Endothelial cell of umbilical vein (primary cell): ENCODE data around the gene SPCS3.

ENCODE experiments used
- CTCF ChIP-seq, 2 donors: IDR thresholded peaks; 1 replicate in 1 of 2; 2 replicates in 1 of 2; pipeline ENCODE4 v1.5.1; 2011; ENCODE audit warnings: low read length in 2 of 2, mild to moderate bottlenecking in 2 of 2, moderate library complexity in 2 of 2, control low read depth in 1 of 2, inconsistent platforms in 1 of 2, low read depth in 1 of 2; ENCODE audit not compliant: insufficient read depth in 1 of 2; ENCODE audit errors: extremely low read depth in 1 of 2
- EZH2 ChIP-seq: IDR thresholded peaks from 2 replicates; pipeline ENCODE4 v1.6.1; 2012; ENCODE audit warnings: borderline replicate concordance, low read depth, mild to moderate bottlenecking, moderate library complexity, low read length, inconsistent platforms; ENCODE audit not compliant: severe bottlenecking
- FOS ChIP-seq: IDR thresholded peaks from 2 replicates; pipeline ENCODE4 v1.6.1; 2011; ENCODE audit warnings: mild to moderate bottlenecking, low read length, moderate library complexity, borderline replicate concordance; ENCODE audit not compliant: insufficient read depth
- GATA2 ChIP-seq: IDR thresholded peaks from 2 replicates; pipeline ENCODE4 v1.7.0; 2011; ENCODE audit warnings: low read depth, mild to moderate bottlenecking, moderate library complexity, mixed read lengths, low read length; ENCODE audit not compliant: insufficient read length, insufficient read depth
- JUN ChIP-seq: IDR thresholded peaks from 2 replicates; pipeline ENCODE4 v1.6.1; 2011; ENCODE audit warnings: borderline replicate concordance, low read depth; ENCODE audit not compliant: insufficient read length, insufficient read depth
- MAX ChIP-seq: IDR thresholded peaks from 2 replicates; pipeline ENCODE4 v1.6.1; 2011; ENCODE audit not compliant: insufficient read depth, insufficient read length
- MYC ChIP-seq: IDR thresholded peaks from one replicate; pipeline ENCODE4 v1.6.1; 2011; ENCODE audit warnings: mild to moderate bottlenecking, low read depth, low read length
- POLR2A ChIP-seq: IDR thresholded peaks from 2 replicates; pipeline ENCODE4 v1.6.1; 2012; ENCODE audit warnings: low read depth, mild to moderate bottlenecking, control low read depth, low read length
- POLR2AphosphoS5 ChIP-seq: IDR thresholded peaks from 2 replicates; pipeline ENCODE4 v1.6.1; 2012; ENCODE audit warnings: low read depth, mild to moderate bottlenecking, control low read depth, low read length, moderate library complexity; ENCODE audit not compliant: insufficient read depth

- TF ChIP-seq EZH2 (no peak), CTCF (IDR thresholded peaks at IDR 0.05; ENCODE audit: extremely low read depth in 1 of 2, insufficient read depth in 1 of 2, low read depth in 1 of 2, low read length in 2 of 2) (no peak), FOS (no peak), POLR2AphosphoS5 (no peak), MAX (no peak), POLR2A (no peak), JUN (no peak), MYC (no peak), GATA2 (no peak)
Observed at GRCh38 chr4:176309046-176309445, 10.7 kb upstream of the SPCS3 start.
